A549 (cell line): Measurements from ENCODE around the gene SEMA3A.

Experiments used
- EP300 ChIP-seq, 2 experiments: fragments of >200 bp; sonication (Bioruptor Twin); formaldehyde crosslinking; IDR thresholded peaks; 2 replicates in 1 of 2; 3 replicates in 1 of 2; pipeline ENCODE4 v1.6.1; 2016 to 2017
- FOSB ChIP-seq: fragments of 250-450 bp; sonication (Bioruptor Pico); IDR thresholded peaks from 2 replicates; pipeline ENCODE4 v1.5.0; 2020; ENCODE audit warnings: mild to moderate bottlenecking, moderate library complexity
- FOSL2 ChIP-seq, 2 experiments: fragments of 450-650 bp in 1 of 2; fragments of >200 bp in 1 of 2; sonication (Bioruptor Twin) in 1 of 2; formaldehyde crosslinking; IDR thresholded peaks; 2 replicates each; pipeline versions ENCODE4 v1.5.0 to v1.6.1; 2016 to 2020; ENCODE audit warnings: mild to moderate bottlenecking in 1 of 2, moderate library complexity in 1 of 2
- MYC ChIP-seq: IDR thresholded peaks from 2 replicates; pipeline ENCODE4 v1.6.1; 2012; ENCODE audit warnings: mild to moderate bottlenecking, inconsistent platforms, low read length, improper control_type of control experiment, borderline replicate concordance
- POLR2A ChIP-seq: IDR thresholded peaks from 2 replicates; pipeline ENCODE4 v1.6.1; 2012; ENCODE audit warnings: mild to moderate bottlenecking, low read length
- RNF2 ChIP-seq: fragments of 200-600 bp; sonication (generic); IDR thresholded peaks from 2 replicates; pipeline ENCODE4 v1.6.1; 2016; ENCODE audit warnings: low read depth, mild to moderate bottlenecking, antibody characterized with exemption, moderate library complexity, borderline replicate concordance
- TF ChIP-seq, protein P1 (sequence below): fragments of 200-600 bp; sonication (generic); IDR thresholded peaks from 2 replicates; pipeline ENCODE4 v1.6.1; 2016; ENCODE audit warnings: antibody characterized with exemption, mild to moderate bottlenecking, moderate library complexity
- TF ChIP-seq, protein P2 (sequence below): fragments of >200 bp; sonication (Bioruptor Twin); formaldehyde crosslinking; IDR thresholded peaks from 3 replicates; pipeline ENCODE4 v1.5.1; 2016
- TF ChIP-seq, protein P3 (sequence below): fragments of 250-450 bp; sonication (Bioruptor Pico); IDR thresholded peaks from 2 replicates; pipeline ENCODE4 v1.5.0; 2020; ENCODE audit warnings: low read depth, mild to moderate bottlenecking, moderate library complexity
- TF ChIP-seq, protein P4 (sequence below): fragments of 450-650 bp; IDR thresholded peaks from 2 replicates; pipeline ENCODE4 v1.6.1; 2014; ENCODE audit warnings: antibody characterized with exemption

DNA sequence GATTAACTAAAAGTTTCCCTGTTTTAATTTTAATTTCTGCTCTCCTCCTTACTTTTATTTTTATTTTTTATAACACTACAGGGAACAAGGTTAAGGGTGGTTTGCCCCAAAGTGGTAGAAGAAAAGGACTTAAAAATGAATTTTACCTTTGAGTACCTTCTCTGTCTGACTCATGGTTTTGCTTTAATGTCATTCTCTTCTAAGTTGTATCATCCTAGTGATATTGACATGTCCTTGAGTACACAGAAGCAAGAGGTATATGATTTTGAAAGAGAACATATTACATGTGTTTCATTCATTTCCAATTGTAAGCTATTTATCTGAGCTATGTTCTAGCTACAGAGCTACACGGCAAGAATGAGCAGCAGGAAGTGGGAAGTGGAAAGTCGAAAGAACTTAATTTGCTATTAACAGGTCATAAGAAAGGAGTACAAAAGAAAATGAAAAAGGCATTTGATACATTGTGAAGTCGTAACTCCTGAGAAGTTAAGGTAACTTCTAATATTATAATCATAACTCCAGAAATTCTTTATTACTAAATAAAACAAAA lies 112.5 kb downstream of the SEMA3A start:
- TF ChIP-seq, protein P1, sequence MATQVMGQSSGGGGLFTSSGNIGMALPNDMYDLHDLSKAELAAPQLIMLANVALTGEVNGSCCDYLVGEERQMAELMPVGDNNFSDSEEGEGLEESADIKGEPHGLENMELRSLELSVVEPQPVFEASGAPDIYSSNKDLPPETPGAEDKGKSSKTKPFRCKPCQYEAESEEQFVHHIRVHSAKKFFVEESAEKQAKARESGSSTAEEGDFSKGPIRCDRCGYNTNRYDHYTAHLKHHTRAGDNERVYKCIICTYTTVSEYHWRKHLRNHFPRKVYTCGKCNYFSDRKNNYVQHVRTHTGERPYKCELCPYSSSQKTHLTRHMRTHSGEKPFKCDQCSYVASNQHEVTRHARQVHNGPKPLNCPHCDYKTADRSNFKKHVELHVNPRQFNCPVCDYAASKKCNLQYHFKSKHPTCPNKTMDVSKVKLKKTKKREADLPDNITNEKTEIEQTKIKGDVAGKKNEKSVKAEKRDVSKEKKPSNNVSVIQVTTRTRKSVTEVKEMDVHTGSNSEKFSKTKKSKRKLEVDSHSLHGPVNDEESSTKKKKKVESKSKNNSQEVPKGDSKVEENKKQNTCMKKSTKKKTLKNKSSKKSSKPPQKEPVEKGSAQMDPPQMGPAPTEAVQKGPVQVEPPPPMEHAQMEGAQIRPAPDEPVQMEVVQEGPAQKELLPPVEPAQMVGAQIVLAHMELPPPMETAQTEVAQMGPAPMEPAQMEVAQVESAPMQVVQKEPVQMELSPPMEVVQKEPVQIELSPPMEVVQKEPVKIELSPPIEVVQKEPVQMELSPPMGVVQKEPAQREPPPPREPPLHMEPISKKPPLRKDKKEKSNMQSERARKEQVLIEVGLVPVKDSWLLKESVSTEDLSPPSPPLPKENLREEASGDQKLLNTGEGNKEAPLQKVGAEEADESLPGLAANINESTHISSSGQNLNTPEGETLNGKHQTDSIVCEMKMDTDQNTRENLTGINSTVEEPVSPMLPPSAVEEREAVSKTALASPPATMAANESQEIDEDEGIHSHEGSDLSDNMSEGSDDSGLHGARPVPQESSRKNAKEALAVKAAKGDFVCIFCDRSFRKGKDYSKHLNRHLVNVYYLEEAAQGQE: no peak
- TF ChIP-seq RNF2: no peak
- TF ChIP-seq, protein P2, sequence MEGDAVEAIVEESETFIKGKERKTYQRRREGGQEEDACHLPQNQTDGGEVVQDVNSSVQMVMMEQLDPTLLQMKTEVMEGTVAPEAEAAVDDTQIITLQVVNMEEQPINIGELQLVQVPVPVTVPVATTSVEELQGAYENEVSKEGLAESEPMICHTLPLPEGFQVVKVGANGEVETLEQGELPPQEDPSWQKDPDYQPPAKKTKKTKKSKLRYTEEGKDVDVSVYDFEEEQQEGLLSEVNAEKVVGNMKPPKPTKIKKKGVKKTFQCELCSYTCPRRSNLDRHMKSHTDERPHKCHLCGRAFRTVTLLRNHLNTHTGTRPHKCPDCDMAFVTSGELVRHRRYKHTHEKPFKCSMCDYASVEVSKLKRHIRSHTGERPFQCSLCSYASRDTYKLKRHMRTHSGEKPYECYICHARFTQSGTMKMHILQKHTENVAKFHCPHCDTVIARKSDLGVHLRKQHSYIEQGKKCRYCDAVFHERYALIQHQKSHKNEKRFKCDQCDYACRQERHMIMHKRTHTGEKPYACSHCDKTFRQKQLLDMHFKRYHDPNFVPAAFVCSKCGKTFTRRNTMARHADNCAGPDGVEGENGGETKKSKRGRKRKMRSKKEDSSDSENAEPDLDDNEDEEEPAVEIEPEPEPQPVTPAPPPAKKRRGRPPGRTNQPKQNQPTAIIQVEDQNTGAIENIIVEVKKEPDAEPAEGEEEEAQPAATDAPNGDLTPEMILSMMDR: no peak
- TF ChIP-seq POLR2A: no peak
- TF ChIP-seq EP300 (IDR thresholded peaks at IDR 0.05): no peak
- no peak for TF ChIP-seq FOSL2 (IDR thresholded peaks at IDR 0.05)
- TF ChIP-seq FOSL2 (CRISPR knock-in tag; IDR thresholded peaks at IDR 0.05): no peak
- no peak for TF ChIP-seq FOSB (CRISPR knock-in tag)
- TF ChIP-seq, protein P3, sequence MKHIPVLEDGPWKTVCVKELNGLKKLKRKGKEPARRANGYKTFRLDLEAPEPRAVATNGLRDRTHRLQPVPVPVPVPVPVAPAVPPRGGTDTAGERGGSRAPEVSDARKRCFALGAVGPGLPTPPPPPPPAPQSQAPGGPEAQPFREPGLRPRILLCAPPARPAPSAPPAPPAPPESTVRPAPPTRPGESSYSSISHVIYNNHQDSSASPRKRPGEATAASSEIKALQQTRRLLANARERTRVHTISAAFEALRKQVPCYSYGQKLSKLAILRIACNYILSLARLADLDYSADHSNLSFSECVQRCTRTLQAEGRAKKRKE (CRISPR knock-in tag): no peak
- TF ChIP-seq MYC: no peak
- TF ChIP-seq, protein P4, sequence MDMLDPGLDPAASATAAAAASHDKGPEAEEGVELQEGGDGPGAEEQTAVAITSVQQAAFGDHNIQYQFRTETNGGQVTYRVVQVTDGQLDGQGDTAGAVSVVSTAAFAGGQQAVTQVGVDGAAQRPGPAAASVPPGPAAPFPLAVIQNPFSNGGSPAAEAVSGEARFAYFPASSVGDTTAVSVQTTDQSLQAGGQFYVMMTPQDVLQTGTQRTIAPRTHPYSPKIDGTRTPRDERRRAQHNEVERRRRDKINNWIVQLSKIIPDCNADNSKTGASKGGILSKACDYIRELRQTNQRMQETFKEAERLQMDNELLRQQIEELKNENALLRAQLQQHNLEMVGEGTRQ: no peak
